OCI-LY3 (cell line): Measurements from ENCODE around the gene ANKRD31.
"Not testable (repeated sequence)": the region's sequence is repeated elsewhere in the genome, so short reads cannot be mapped to it uniquely, and the experiment has no call there.

Experiments used
- H2AFZ ChIP-seq: fragments of 200-600, 300-600 bp; shearing (Covaris generic); 2 replicates; pipeline ENCODE4 v1.6.0; 2014; ENCODE audit warnings: antibody characterized with exemption, low read depth, low read length
- H3K27ac ChIP-seq: fragments of 200-600, 300-600 bp; sonication (generic); 2 replicates; pipeline ENCODE4 v1.5.1; 2014; ENCODE audit warnings: mild to moderate bottlenecking, low read length, moderate library complexity, mixed read lengths
- H3K27me3 ChIP-seq: fragments of 200-600, 300-600 bp; sonication (generic); 2 replicates; pipeline ENCODE4 v1.6.1; 2014; ENCODE audit warnings: low read depth, low read length, mixed read lengths
- H3K36me3 ChIP-seq: fragments of 200-600, 300-600 bp; sonication (generic); replicated peaks from 2 replicates; pipeline ENCODE3; 2014; ENCODE audit warnings: low read depth, low read length, mixed read lengths
- H3K4me1 ChIP-seq: fragments of 300-600, 200-600 bp; sonication (generic); 2 replicates; pipeline ENCODE4 v1.6.1; 2014; ENCODE audit warnings: low read length, mixed read lengths
- H3K4me2 ChIP-seq: fragments of 200-600, 300-600 bp; sonication (generic); 2 replicates; pipeline ENCODE4 v1.6.1; 2014; ENCODE audit warnings: low read length, mixed read lengths
- H3K4me3 ChIP-seq: fragments of 300-600, 200-600 bp; sonication (generic); 2 replicates; pipeline ENCODE4 v1.5.1; 2014; ENCODE audit warnings: antibody characterized with exemption, mild to moderate bottlenecking, low read length, moderate library complexity
- H3K79me2 ChIP-seq: fragments of 300-600, 200-600 bp; shearing (Covaris generic); 2 replicates; pipeline ENCODE4 v1.6.1; 2014; ENCODE audit warnings: mild to moderate bottlenecking, low read length, mixed read lengths
- H3K9ac ChIP-seq: fragments of 300-600, 200-600 bp; shearing (Covaris generic); 2 replicates; pipeline ENCODE4 v1.6.0; 2014; ENCODE audit warnings: mild to moderate bottlenecking, low read length, moderate library complexity
- H3K9me3 ChIP-seq: fragments of 200-600, 300-600 bp; shearing (Covaris generic); 2 replicates; pipeline ENCODE4 v1.6.1; 2014; ENCODE audit warnings: low read length, mixed read lengths; ENCODE audit not compliant: insufficient read depth
- H4K20me1 ChIP-seq: fragments of 200-600, 300-600 bp; sonication (generic); 2 replicates; pipeline ENCODE4 v1.6.1; 2016; ENCODE audit warnings: low read length, mixed read lengths; ENCODE audit not compliant: insufficient read depth
- EZH2phosphoT487 ChIP-seq: fragments of 200-600 bp; shearing (Covaris generic); IDR thresholded peaks from 2 replicates; pipeline ENCODE4 v1.6.1; 2018; ENCODE audit warnings: antibody characterized with exemption, mixed run types, low read depth
- TF ChIP-seq, protein P1 (sequence below): fragments of 200-600, 300-600 bp; sonication (generic); IDR thresholded peaks from 2 replicates; pipeline ENCODE4 v1.5.1; 2014; ENCODE audit warnings: antibody characterized with exemption, low read length, low read depth

The ANKRD31 gene

DNA sequence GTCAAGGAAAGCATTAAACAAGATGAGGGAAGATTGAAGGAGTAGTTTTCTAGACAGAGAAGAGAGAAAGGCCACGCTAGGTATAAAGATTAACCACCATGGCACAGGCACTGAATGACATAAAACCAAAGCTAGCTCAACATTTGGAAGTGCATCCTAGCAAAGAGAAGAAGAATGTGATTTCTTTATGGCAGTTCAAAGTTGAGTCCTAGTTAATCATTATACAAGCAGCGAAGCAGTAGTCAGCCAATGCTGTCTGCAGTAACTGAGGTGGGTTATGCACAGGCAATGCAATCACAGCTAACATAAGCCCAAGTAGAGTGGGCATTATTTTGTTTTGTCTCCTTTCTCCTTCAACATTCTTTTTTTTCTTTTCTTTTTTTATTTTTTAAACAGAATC, 24.0 kb upstream of the ANKRD31 start:
- no peak overlapping the region for H3K4me2 ChIP-seq
- H3K27me3 ChIP-seq = no peaks in the 10 kb centered on the region
- H3K9ac ChIP-seq = no peak overlapping the region

DNA sequence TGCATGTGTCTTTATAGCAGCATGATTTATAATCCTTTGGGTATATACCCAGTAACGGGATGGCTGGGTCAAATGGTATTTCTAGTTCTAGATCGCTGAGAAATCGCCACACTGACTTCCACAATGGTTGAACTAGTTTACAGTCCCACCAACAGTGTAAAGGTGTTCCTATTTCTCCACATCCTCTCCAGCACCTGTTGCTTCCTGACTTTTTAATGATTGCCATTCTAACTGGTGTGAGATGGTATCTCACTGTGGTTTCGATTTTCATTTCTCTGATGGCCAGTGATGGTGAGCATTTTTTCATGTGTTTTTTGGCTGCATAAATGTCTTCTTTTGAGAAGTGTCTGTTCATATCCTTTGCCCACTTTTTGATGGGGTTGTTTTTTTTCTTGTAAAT, 13.8 kb upstream of the ANKRD31 start:
- not testable (repeated sequence) for H3K36me3 ChIP-seq, H3K4me2 ChIP-seq

More for the DNA sequence above, 24.0 kb upstream of the ANKRD31 start:
- TF ChIP-seq, protein P1, sequence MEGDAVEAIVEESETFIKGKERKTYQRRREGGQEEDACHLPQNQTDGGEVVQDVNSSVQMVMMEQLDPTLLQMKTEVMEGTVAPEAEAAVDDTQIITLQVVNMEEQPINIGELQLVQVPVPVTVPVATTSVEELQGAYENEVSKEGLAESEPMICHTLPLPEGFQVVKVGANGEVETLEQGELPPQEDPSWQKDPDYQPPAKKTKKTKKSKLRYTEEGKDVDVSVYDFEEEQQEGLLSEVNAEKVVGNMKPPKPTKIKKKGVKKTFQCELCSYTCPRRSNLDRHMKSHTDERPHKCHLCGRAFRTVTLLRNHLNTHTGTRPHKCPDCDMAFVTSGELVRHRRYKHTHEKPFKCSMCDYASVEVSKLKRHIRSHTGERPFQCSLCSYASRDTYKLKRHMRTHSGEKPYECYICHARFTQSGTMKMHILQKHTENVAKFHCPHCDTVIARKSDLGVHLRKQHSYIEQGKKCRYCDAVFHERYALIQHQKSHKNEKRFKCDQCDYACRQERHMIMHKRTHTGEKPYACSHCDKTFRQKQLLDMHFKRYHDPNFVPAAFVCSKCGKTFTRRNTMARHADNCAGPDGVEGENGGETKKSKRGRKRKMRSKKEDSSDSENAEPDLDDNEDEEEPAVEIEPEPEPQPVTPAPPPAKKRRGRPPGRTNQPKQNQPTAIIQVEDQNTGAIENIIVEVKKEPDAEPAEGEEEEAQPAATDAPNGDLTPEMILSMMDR = no peak
- TF ChIP-seq EZH2phosphoT487 = no peak
- Histone ChIP-seq H3K27ac (no peak overlapping the region), H2AFZ (no peak overlapping the region), H3K4me1 (no peaks in the 10 kb centered on the region), H3K9me3 (no peaks in the 10 kb centered on the region), H3K79me2 (no peaks in the 10 kb centered on the region), H3K4me3 (no peak overlapping the region), H4K20me1 (no peaks in the 10 kb centered on the region), H3K36me3 (no peaks in the 10 kb centered on the region)

DNA sequence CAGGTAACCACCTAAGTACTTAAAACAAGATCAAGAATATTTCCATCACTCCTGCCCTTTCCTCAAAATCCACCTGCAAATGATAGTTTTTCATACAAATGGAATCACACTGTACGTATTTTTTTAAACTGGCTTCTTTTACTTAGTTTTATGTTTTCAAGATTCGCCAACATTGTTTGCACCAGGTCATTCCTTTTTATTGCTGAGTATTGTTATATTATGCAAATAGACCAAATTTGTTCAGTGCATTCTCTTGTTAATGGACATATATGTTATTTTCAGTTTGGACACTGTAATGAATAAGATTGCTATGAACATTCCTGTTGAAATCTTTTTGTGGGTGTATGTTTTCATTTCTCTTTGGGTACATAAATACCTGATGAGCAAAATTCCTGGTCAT, 8.3 kb upstream of the ANKRD31 start:
- TF ChIP-seq, protein P1 = no peak
- no peak for TF ChIP-seq EZH2phosphoT487
- Histone ChIP-seq H3K36me3 (no peaks in the 10 kb centered on the region), H3K4me3 (no peak overlapping the region), H3K4me1 (no peaks in the 10 kb centered on the region), H3K9me3 (no peaks in the 10 kb centered on the region), H3K4me2 (no peak overlapping the region), H4K20me1 (no peaks in the 10 kb centered on the region), H3K9ac (no peak overlapping the region), H3K79me2 (no peaks in the 10 kb centered on the region), H3K27ac (no peak overlapping the region), H2AFZ (no peak overlapping the region), H3K27me3 (no peaks in the 10 kb centered on the region)

More for the DNA sequence above, 13.8 kb upstream of the ANKRD31 start:
- H3K79me2 ChIP-seq, H2AFZ ChIP-seq, H3K4me3 ChIP-seq, H3K27me3 ChIP-seq, H4K20me1 ChIP-seq, H3K4me1 ChIP-seq, H3K9ac ChIP-seq, H3K27ac ChIP-seq, H3K9me3 ChIP-seq: not testable (repeated sequence)

DNA sequence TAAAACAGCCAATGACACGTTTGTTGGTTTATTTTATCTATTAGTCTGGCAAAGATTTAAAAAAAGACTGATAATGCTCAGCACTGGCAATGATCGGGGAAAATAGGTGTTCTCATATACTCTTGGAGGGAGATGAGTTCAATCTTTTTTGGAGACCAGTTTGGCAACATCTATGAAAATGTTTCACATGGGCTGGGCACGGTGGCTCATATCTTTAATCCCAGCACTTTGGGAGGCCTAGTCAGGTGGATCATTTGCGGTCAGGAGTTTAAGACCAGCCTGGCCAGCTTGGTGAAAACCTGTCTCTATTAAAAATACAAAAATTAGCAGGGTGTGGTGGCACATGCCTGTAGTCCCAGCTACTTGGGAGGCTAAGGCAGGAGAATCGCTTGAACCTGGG, 6.8 kb upstream of the ANKRD31 start:
- H3K4me3 ChIP-seq = no peak overlapping the region
- H3K9me3 ChIP-seq = no peaks in the 10 kb centered on the region
- H3K27ac ChIP-seq = no peak overlapping the region
- no peak overlapping the region for H3K4me2 ChIP-seq
- H3K79me2 ChIP-seq = no peaks in the 10 kb centered on the region
- no peaks in the 10 kb centered on the region for H3K36me3 ChIP-seq
- no peak for TF ChIP-seq EZH2phosphoT487
- TF ChIP-seq, protein P1 = no peak
- no peaks in the 10 kb centered on the region for H4K20me1 ChIP-seq
- H2AFZ ChIP-seq = no peak overlapping the region
- no peaks in the 10 kb centered on the region for H3K27me3 ChIP-seq
- no peaks in the 10 kb centered on the region for H3K4me1 ChIP-seq
- no peak overlapping the region for H3K9ac ChIP-seq

DNA sequence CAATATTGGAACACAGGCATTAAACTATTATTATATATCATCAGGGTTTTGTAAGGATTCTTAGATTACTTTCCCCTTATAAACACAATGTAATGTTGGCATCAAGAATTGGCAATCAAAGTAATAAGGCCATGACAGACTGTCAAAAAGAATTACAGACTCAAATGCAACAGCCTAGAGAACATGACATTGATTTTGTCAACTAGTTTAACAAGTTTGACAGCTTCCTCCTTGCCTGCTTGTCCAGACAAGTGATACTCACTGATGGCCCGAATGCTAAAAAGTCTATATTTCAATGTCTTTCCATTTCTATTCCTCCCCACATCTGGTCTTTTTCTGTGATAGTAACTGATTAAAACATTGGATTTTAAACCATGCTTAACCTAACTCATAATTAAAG, 6.4 kb upstream of the ANKRD31 start:
- no peak overlapping the region for H3K9ac ChIP-seq
- no peaks in the 10 kb centered on the region for H3K36me3 ChIP-seq
- no peaks in the 10 kb centered on the region for H3K4me1 ChIP-seq
- no peaks in the 10 kb centered on the region for H3K9me3 ChIP-seq
- no peak overlapping the region for H3K4me2 ChIP-seq
- H3K79me2 ChIP-seq = no peaks in the 10 kb centered on the region
- H3K4me3 ChIP-seq = no peak overlapping the region
- H2AFZ ChIP-seq = no peak overlapping the region
- H3K27me3 ChIP-seq = no peaks in the 10 kb centered on the region
- TF ChIP-seq EZH2phosphoT487 = no peak
- TF ChIP-seq, protein P1 = no peak
- H4K20me1 ChIP-seq = no peaks in the 10 kb centered on the region
- no peak overlapping the region for H3K27ac ChIP-seq
